Endothelial cell of umbilical vein (primary cell): ENCODE measurements around the gene SENP7. TPM values are rescaled to one million over a fixed set of nuclear protein-coding genes. Genes with fewer than 3 reads are reported as not detected.

ENCODE experiments used
- BruUV-seq: library from RNA; stranded (reverse); fragments of 400-500 nt; replicated peaks from 2 replicates; lab custom pipeline; 2021; lab: Mats Ljungman, UMichigan
- CTCF ChIA-PET: fragments of 300-600, 350-600 bp; sonication (Branson Sonifier 250); formaldehyde crosslinking; loops from one replicate; lab custom pipeline; 2021; ENCODE audit warnings: antibody characterized with exemption, inconsistent platforms; lab: Charles Lee
- POLR2A ChIA-PET: fragments of 300-600, 350-600 bp; sonication (Branson Sonifier 250); formaldehyde crosslinking; loops from one replicate; lab custom pipeline; 2021; ENCODE audit warnings: antibody characterized with exemption, inconsistent platforms; lab: Charles Lee
- DNase-seq: peaks from one replicate; pipeline ENCODE4 v3.0.0-alpha.2; 2011; ENCODE audit warnings: low read depth, low spot score
- FAIRE-seq: peaks from 2 replicates; lab custom pipeline; 2011; peaks lifted over from hg19 to GRCh38; lab: Jason Lieb, UNC
- H2AFZ ChIP-seq: 2 replicates; pipeline ENCODE4 v1.6.0; 2012; ENCODE audit warnings: low read depth, low read length, control low read depth, inconsistent platforms
- H3K27ac ChIP-seq: 2 replicates; pipeline ENCODE4 v1.5.1; 2011; ENCODE audit warnings: low read depth, mild to moderate bottlenecking, control low read depth, low read length, moderate library complexity; ENCODE audit not compliant: insufficient read depth
- H3K27me3 ChIP-seq, 2 experiments: 2 replicates each; pipeline versions ENCODE4 v1.6.0 to v1.6.1; 2011; ENCODE audit warnings: low read length in 2 of 2, mixed read lengths in 1 of 2; ENCODE audit not compliant: control insufficient read depth in 2 of 2, insufficient read depth in 2 of 2
- H3K36me3 ChIP-seq, 2 experiments: 2 replicates in 1 of 2; 3 replicates in 1 of 2; pipeline ENCODE4 v1.5.1; 2011; ENCODE audit warnings: low read length in 2 of 2, mild to moderate bottlenecking in 1 of 2, moderate library complexity in 1 of 2; ENCODE audit not compliant: control insufficient read depth in 2 of 2, insufficient read depth in 2 of 2; ENCODE audit errors: extremely low read depth in 1 of 2
- H3K4me1 ChIP-seq: 3 replicates; pipeline ENCODE4 v1.5.1; 2011; ENCODE audit warnings: mild to moderate bottlenecking, low read length; ENCODE audit not compliant: control insufficient read depth, insufficient read depth; ENCODE audit errors: extremely low read depth
- H3K4me2 ChIP-seq: 2 replicates; pipeline ENCODE4 v1.6.1; 2011; ENCODE audit warnings: low read length, control low read depth, mixed read lengths; ENCODE audit not compliant: insufficient read depth
- H3K4me3 ChIP-seq, 3 experiments: fragments of 200-600 bp in 1 of 3; sonication (generic), shearing (Covaris generic) in 1 of 3; replicated peaks in 1 of 3; 2 replicates each; pipeline ENCODE4 v1.5.1; 2011 to 2016; ENCODE audit warnings: control low read depth in 3 of 3, low read length in 3 of 3, mild to moderate bottlenecking in 2 of 3, inconsistent platforms in 1 of 3, low read depth in 1 of 3, moderate library complexity in 1 of 3; ENCODE audit not compliant: insufficient read depth in 1 of 3
- H3K79me2 ChIP-seq: 2 replicates; pipeline ENCODE4 v1.6.0; 2012; ENCODE audit warnings: low read length, inconsistent platforms; ENCODE audit not compliant: control insufficient read depth, insufficient read depth
- H3K9ac ChIP-seq: replicated peaks from 2 replicates; pipeline ENCODE3; 2011; ENCODE audit warnings: low read length, control low read depth; ENCODE audit not compliant: insufficient read depth; ENCODE audit errors: extremely low read depth
- H3K9me1 ChIP-seq: replicated peaks from 3 replicates; pipeline ENCODE4 v1.6.0; 2011; ENCODE audit warnings: mild to moderate bottlenecking, low read length; ENCODE audit not compliant: control insufficient read depth, insufficient read depth; ENCODE audit errors: extremely low read depth
- H3K9me3 ChIP-seq: replicated peaks from 2 replicates; pipeline ENCODE4 v1.5.1; 2012; ENCODE audit warnings: low read length, inconsistent platforms; ENCODE audit not compliant: control insufficient read depth, insufficient read depth
- H4K20me1 ChIP-seq: replicated peaks from 2 replicates; pipeline ENCODE3; 2011; ENCODE audit warnings: mild to moderate bottlenecking, low read length; ENCODE audit not compliant: control insufficient read depth, insufficient read depth; ENCODE audit errors: extremely low read depth
- EZH2 ChIP-seq: IDR thresholded peaks from 2 replicates; pipeline ENCODE4 v1.6.1; 2012; ENCODE audit warnings: borderline replicate concordance, low read depth, mild to moderate bottlenecking, moderate library complexity, low read length, inconsistent platforms; ENCODE audit not compliant: severe bottlenecking
- FOS ChIP-seq: IDR thresholded peaks from 2 replicates; pipeline ENCODE4 v1.6.1; 2011; ENCODE audit warnings: mild to moderate bottlenecking, low read length, moderate library complexity, borderline replicate concordance; ENCODE audit not compliant: insufficient read depth
- GATA2 ChIP-seq: IDR thresholded peaks from 2 replicates; pipeline ENCODE4 v1.7.0; 2011; ENCODE audit warnings: low read depth, mild to moderate bottlenecking, moderate library complexity, mixed read lengths, low read length; ENCODE audit not compliant: insufficient read length, insufficient read depth
- JUN ChIP-seq: IDR thresholded peaks from 2 replicates; pipeline ENCODE4 v1.6.1; 2011; ENCODE audit warnings: borderline replicate concordance, low read depth; ENCODE audit not compliant: insufficient read length, insufficient read depth
- MYC ChIP-seq: IDR thresholded peaks from one replicate; pipeline ENCODE4 v1.6.1; 2011; ENCODE audit warnings: mild to moderate bottlenecking, low read depth, low read length
- POLR2A ChIP-seq: IDR thresholded peaks from 2 replicates; pipeline ENCODE4 v1.6.1; 2012; ENCODE audit warnings: low read depth, mild to moderate bottlenecking, control low read depth, low read length
- POLR2AphosphoS5 ChIP-seq: IDR thresholded peaks from 2 replicates; pipeline ENCODE4 v1.6.1; 2012; ENCODE audit warnings: low read depth, mild to moderate bottlenecking, control low read depth, low read length, moderate library complexity; ENCODE audit not compliant: insufficient read depth
- dilution Hi-C: fragments of 300-500 bp; cut with MboI; formaldehyde crosslinking; loops from one replicate; pipeline ENCODE4 v1.15.0; 2019; ENCODE audit warnings: low sequenced_read_pairs; ENCODE audit not compliant: extremely low pct_ligation_motif_present
- intact Hi-C: fragments of 100-400 bp; cut with micrococcal nuclease; formaldehyde crosslinking; loops from one replicate; pipeline ENCODE4 v1.10.0; 2022
- polyA plus RNA-seq, 4 experiments: library from polyadenylated mRNA; depleted of rRNA in 3 of 4; stranded (reverse) in 3 of 4; unstranded in 1 of 4; fragments of >200 nt; gene quantifications; 2 replicates each; pipeline versions ENCODE4 v1.2.1 to v1.2.3, GENCODE V29; 2011 to 2012; ENCODE audit warnings: missing spikeins in 1 of 4
- total RNA-seq: library from RNA; stranded (reverse); gene quantifications from 2 replicates; pipeline ENCODE4 v1.2.3, GENCODE V29; 2021
- TF ChIP-seq, protein P1 (sequence below): IDR thresholded peaks from 2 replicates; pipeline ENCODE4 v1.6.1; 2011; ENCODE audit not compliant: insufficient read depth, insufficient read length
- TF ChIP-seq, protein P2 (sequence below), 2 donors: IDR thresholded peaks; 1 replicate in 1 of 2; 2 replicates in 1 of 2; pipeline ENCODE4 v1.5.1; 2011; ENCODE audit warnings: low read length in 2 of 2, mild to moderate bottlenecking in 2 of 2, moderate library complexity in 2 of 2, control low read depth in 1 of 2, inconsistent platforms in 1 of 2, low read depth in 1 of 2; ENCODE audit not compliant: insufficient read depth in 1 of 2; ENCODE audit errors: extremely low read depth in 1 of 2

Gene SENP7
- total and polyA plus RNA-seq, 2 donors (not counting 3 experiments of a cell fraction or from before 2014, with no cell fraction given): 5.1 to 18.7 TPM

- intact Hi-C loops (no loop called here), dilution Hi-C loops (no loop called here)
- H3K9me1 ChIP-seq: no peaks in the 10 kb centered on the region
- peak; percentile 1 for DNase-seq
- no peaks in the 10 kb centered on the region for H3K36me3 ChIP-seq
- no TSS peak for BruUV-seq
- no peak overlapping the region for H3K9ac ChIP-seq
- no peak overlapping the region for H3K4me3 ChIP-seq
- H3K79me2 ChIP-seq: no peaks in the 10 kb centered on the region
- no peaks in the 10 kb centered on the region for H3K9me3 ChIP-seq
- H3K4me2 ChIP-seq: no peak overlapping the region
- no peak for FAIRE-seq
- POLR2A ChIA-PET: no interaction called here
- H4K20me1 ChIP-seq: peaks cover 3% of the 10 kb centered on the region
- H2AFZ ChIP-seq: no peak overlapping the region
- CTCF ChIA-PET: interaction anchor here (0.9 kb wide), 1 partner anchor 915 kb away, joined by 4 read pairs; no protein-coding TSS in a partner anchor
- no peak overlapping the region for H3K27ac ChIP-seq
- H3K4me1 ChIP-seq: no peaks in the 10 kb centered on the region
- TF ChIP-seq, protein P1, sequence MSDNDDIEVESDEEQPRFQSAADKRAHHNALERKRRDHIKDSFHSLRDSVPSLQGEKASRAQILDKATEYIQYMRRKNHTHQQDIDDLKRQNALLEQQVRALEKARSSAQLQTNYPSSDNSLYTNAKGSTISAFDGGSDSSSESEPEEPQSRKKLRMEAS: no peak
- TF ChIP-seq EZH2: no peak
- TF ChIP-seq JUN: no peak
- TF ChIP-seq, protein P2, sequence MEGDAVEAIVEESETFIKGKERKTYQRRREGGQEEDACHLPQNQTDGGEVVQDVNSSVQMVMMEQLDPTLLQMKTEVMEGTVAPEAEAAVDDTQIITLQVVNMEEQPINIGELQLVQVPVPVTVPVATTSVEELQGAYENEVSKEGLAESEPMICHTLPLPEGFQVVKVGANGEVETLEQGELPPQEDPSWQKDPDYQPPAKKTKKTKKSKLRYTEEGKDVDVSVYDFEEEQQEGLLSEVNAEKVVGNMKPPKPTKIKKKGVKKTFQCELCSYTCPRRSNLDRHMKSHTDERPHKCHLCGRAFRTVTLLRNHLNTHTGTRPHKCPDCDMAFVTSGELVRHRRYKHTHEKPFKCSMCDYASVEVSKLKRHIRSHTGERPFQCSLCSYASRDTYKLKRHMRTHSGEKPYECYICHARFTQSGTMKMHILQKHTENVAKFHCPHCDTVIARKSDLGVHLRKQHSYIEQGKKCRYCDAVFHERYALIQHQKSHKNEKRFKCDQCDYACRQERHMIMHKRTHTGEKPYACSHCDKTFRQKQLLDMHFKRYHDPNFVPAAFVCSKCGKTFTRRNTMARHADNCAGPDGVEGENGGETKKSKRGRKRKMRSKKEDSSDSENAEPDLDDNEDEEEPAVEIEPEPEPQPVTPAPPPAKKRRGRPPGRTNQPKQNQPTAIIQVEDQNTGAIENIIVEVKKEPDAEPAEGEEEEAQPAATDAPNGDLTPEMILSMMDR (IDR thresholded peaks at IDR 0.05; ENCODE audit: extremely low read depth in 1 of 2, insufficient read depth in 1 of 2, low read depth in 1 of 2, low read length in 2 of 2): no peak
- no peak for TF ChIP-seq POLR2AphosphoS5
- no peak for TF ChIP-seq MYC
- TF ChIP-seq FOS: no peak
- no peak for TF ChIP-seq GATA2
- no peak for TF ChIP-seq POLR2A
- H3K27me3 ChIP-seq: no peaks in the 10 kb centered on the region
Measured at GRCh38 chr3:101377209-101377608, 135.8 kb downstream of the SENP7 start.
